Coronary artery (tissue), 2 donors: Measurements from ENCODE around the gene TMLHE.
"Not testable (repeated sequence)": the region's sequence is repeated elsewhere in the genome, so short reads cannot be mapped to it uniquely, and the experiment has no call there.

ENCODE experiments used
- DNase-seq: peaks from one replicate; pipeline ENCODE4 v3.0.0-alpha.2; 2017; ENCODE audit warnings: low spot score
- H3K27ac ChIP-seq, 2 donors: fragments of 200-600 bp; sonication (generic); one replicate each; pipeline ENCODE4 v1.5.1; 2016 to 2019
- H3K4me3 ChIP-seq: fragments of 200-600 bp; sonication (generic); 2 replicates; pipeline ENCODE4 v1.5.1; 2016; ENCODE audit warnings: mild to moderate bottlenecking, moderate library complexity
- CTCF ChIP-seq: fragments of 200-600 bp; sonication (generic); IDR thresholded peaks from one replicate; pipeline ENCODE4 v1.5.1; 2019; ENCODE audit warnings: antibody characterized with exemption

TMLHE gene

GRCh38 chrX:155544881-155545280, 67.9 kb downstream of the TMLHE start:
- Histone ChIP-seq H3K27ac (no peak overlapping the region), H3K4me3 (no peak overlapping the region)
- DNase-seq, result no peak
- no peak for TF ChIP-seq CTCF

- no peak for DNase-seq
- no peak overlapping the region for H3K4me3 ChIP-seq
- no peak for TF ChIP-seq CTCF
- H3K27ac ChIP-seq, result no peak overlapping the region
These were observed 76.9 kb downstream of the TMLHE start for GRCh38 chrX:155535866-155536265.

GRCh38 chrX:155534800-155535199, 78.0 kb downstream of the TMLHE start:
- DNase-seq, result no peak
- Histone ChIP-seq H3K27ac (no peak overlapping the region), H3K4me3 (no peak overlapping the region)
- no peak for TF ChIP-seq CTCF

DNA sequence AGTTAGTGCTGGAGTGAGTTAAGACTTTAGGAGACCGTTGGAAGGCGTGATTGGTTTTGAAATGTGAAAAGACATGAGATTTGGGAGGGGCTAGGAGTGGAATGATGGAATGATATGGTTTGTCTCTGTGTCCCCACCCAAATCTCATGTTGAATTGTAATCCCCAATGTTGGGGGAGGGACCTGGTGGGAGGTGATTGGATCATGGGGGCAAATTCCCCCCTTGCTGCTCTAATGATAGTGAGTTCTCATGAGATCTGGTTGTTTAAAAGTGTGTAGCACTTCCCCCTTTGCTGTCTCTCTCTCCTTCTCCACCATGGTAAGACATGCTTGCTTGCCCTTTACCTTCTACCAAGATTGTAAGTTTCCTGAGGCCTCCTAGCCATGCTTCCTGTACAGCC, 85.7 kb downstream of the TMLHE start:
- DNase-seq, H3K27ac ChIP-seq, H3K4me3 ChIP-seq: not testable (repeated sequence)

DNA sequence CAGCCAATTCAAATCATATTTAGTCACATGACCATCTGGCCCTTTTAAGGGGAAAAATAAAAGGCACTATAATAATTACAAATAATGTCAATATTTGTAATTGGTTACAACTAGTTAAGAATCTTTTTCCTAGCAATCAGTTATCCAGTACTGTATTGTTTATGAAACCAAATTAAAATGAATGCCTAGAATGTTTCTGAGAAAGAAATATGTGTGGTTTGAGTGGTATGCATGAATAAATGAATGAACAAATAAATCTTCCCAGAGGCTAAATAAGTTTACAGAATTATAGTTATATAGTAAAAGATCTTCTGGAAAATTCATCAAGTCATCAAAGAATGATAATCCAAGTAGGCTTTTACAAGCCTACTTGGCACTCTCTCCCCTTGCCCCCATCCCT, 98.5 kb downstream of the TMLHE start:
- no peak for TF ChIP-seq CTCF
- Histone ChIP-seq H3K27ac (no peak overlapping the region), H3K4me3 (no peak overlapping the region)
- no peak for DNase-seq

- no peak for TF ChIP-seq CTCF
- Histone ChIP-seq H3K4me3 (no peak overlapping the region), H3K27ac (no peak overlapping the region)
- no peak for DNase-seq
These were observed 107.5 kb downstream of the TMLHE start for GRCh38 chrX:155505296-155505695.

GRCh38 chrX:155495134-155495533, 117.6 kb downstream of the TMLHE start:
- H3K27ac ChIP-seq, H3K4me3 ChIP-seq, DNase-seq: not testable (repeated sequence)

DNA sequence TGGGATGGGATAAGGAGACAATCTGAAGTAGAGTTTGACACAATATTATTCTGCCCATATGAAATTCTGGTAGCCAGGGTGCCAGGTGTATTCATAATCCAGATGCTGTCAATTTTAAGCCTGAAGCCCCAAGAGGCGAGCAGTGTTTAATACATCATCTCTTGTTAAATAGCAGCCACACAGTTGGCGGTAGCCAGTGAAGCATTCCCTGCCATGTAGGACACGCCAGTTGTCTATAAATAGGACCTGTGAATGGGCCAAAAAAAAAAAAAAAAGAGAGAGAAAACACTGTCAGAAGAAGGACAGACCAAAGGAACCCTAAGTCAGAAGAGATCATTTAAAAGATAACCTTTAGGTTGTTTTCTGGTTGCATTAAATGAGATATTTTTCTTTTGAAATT, 121.3 kb downstream of the TMLHE start:
- not testable (repeated sequence) for H3K4me3 ChIP-seq, DNase-seq, H3K27ac ChIP-seq

GRCh38 chrX:155477136-155477535, 135.6 kb downstream of the TMLHE start:
- H3K4me3 ChIP-seq, H3K27ac ChIP-seq, DNase-seq: not testable (repeated sequence)

DNA sequence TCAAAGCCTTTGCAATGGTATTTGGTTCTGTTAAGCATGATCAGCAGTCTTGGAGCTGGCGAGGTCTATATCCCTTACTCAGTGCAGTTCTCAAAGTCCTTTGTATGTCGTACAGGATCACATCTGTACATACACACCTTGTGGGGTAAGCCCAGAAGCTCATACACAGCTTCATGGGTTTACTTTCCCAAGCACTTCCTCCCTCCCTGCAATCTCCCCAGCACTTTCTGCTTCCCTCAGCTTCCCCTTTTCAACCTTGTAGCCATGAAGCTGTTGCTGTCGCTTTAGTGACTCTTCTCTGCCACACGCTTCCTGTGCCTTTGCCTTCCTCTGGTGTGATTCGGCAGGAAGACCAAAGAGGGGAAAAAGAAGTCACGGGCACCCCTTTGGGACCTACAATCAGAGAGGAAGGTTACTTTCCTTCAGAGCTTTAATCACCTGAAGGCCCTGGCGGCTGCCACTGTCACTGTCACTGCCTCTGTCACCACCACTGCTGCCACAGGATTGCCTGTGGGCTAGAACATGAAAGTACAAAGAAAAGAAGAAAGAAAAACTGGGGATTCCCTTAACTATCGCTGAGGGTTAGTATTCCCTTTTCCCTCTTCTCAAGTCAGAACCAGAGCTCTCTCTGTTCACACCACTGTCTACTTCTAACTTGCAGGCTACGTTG, 146.3 kb downstream of the TMLHE start:
- not testable (repeated sequence) for H3K27ac ChIP-seq, DNase-seq, H3K4me3 ChIP-seq

DNA sequence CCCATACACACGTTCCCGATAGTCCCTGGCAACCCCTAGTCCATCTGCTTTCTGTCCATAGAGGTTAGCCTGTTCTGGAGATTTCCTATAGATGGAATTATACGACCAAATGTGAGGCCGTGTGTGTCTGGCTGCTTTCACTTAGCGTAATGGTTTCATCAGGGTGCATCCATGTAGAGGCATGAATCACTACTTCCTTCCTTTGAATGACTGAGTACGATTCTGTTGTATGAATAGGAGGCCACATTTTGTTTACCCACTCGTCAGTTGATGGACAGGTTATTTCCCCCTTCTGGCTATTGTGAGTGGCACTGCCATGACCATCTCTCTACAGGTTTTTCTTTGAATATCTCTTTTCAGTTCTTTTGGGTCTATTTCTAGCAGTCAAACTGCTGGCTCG, 152.3 kb downstream of the TMLHE start:
- H3K4me3 ChIP-seq, DNase-seq: not testable (repeated sequence)

DNA sequence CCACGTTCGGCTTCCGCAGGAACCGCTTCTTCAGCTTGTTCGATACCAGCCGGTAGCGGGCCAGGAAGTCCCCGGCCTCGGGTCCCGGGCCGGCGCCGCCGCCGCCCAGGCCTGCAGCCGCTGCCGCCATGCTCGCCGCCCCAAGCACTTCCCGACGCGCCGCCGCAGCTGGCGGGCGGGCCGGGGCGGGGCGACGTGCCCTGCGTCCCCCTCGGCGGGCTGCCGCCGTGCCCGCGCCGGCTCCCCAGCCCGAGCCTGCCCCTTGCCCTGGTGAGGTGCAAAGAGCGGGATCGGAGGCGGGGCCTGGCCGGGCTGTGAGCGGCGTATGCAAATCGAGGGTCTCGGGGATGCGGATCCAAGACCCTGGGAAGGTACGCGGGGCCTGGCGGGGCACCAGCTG, 154.3 kb downstream of the TMLHE start, which contains the start of gene F8A3:
TSS of gene F8A3 (minus strand) at position 150 of the 400 bp plus-strand sequence. CDS start at position 130, 20 bp downstream.
- H3K27ac ChIP-seq, DNase-seq, H3K4me3 ChIP-seq: not testable (repeated sequence)

More for the DNA sequence above, 152.3 kb downstream of the TMLHE start:
- not testable (repeated sequence) for H3K27ac ChIP-seq

- H3K4me3 ChIP-seq, DNase-seq, H3K27ac ChIP-seq: not testable (repeated sequence)
These were observed 154.8 kb downstream of the TMLHE start for GRCh38 chrX:155457761-155458447.
